H1 (cell line): ENCODE data around the gene CALHM2. TPM values are rescaled to one million over a fixed set of nuclear protein-coding genes. Genes with fewer than 3 reads are reported as not detected.

ENCODE experiments used
- CTCF ChIA-PET: fragments of 300-600 bp; sonication (Branson Sonifier 250); formaldehyde crosslinking; loops from one replicate; lab custom pipeline; 2021; ENCODE audit not compliant: partially characterized antibody; lab: Charles Lee
- POLR2A ChIA-PET: fragments of 300-600 bp; sonication (Branson Sonifier 250); formaldehyde crosslinking; loops from one replicate; lab custom pipeline; 2021; ENCODE audit warnings: inconsistent platforms; ENCODE audit not compliant: partially characterized antibody; lab: Charles Lee
- DNase-seq, 2 experiments: peaks; one replicate each; pipeline versions ENCODE4 v3.0.0 to v3.0.0-alpha.2; 2010 to 2022; ENCODE audit warnings: low spot score in 2 of 2, low read depth in 1 of 2, mixed read lengths in 1 of 2
- FAIRE-seq: peaks from 2 replicates; lab custom pipeline; 2011; peaks lifted over from hg19 to GRCh38; lab: Jason Lieb, UNC
- H2AFZ ChIP-seq: 2 replicates; pipeline ENCODE4 v1.8.1; 2012; ENCODE audit warnings: low read length, inconsistent platforms
- H2AK5ac ChIP-seq: 2 replicates; pipeline ENCODE4 v1.6.1; 2013; ENCODE audit warnings: low read depth, low read length
- H2BK120ac ChIP-seq: replicated peaks from 2 replicates; pipeline ENCODE3; 2013; ENCODE audit warnings: low read depth, low read length, inconsistent platforms
- H2BK12ac ChIP-seq: 2 replicates; pipeline ENCODE4 v1.6.1; 2013; ENCODE audit warnings: low read depth, low read length
- H2BK15ac ChIP-seq: 2 replicates; pipeline ENCODE4 v1.6.1; 2013; ENCODE audit warnings: low read length
- H2BK20ac ChIP-seq: 2 replicates; pipeline ENCODE4 v1.6.1; 2013; ENCODE audit warnings: low read length
- H2BK5ac ChIP-seq: 2 replicates; pipeline ENCODE4 v1.6.1; 2013; ENCODE audit warnings: low read depth, low read length
- H3K14ac ChIP-seq: 2 replicates; pipeline ENCODE4 v1.6.1; 2013; ENCODE audit warnings: inconsistent platforms; ENCODE audit not compliant: insufficient read length
- H3K18ac ChIP-seq: 2 replicates; pipeline ENCODE4 v1.6.1; 2013; ENCODE audit warnings: low read length; ENCODE audit errors: extremely low read depth
- H3K23ac ChIP-seq: 2 replicates; pipeline ENCODE4 v1.6.1; 2013; ENCODE audit warnings: inconsistent platforms; ENCODE audit not compliant: insufficient read length
- H3K23me2 ChIP-seq: 2 replicates; pipeline ENCODE4 v1.6.1; 2013; ENCODE audit warnings: low read depth, low read length
- H3K27ac ChIP-seq: 2 replicates; pipeline ENCODE4 v1.6.1; 2011; ENCODE audit warnings: low read depth, low read length, inconsistent platforms
- H3K27me3 ChIP-seq, 4 experiments: replicated peaks in 1 of 4; 1 replicate in 1 of 4; 2 replicates in 3 of 4; pipeline versions ENCODE4 v1.6.1 to v1.8.1; 2011 to 2013; ENCODE audit warnings: low read length in 3 of 4, mild to moderate bottlenecking in 3 of 4, inconsistent platforms in 2 of 4, mixed read lengths in 2 of 4, moderate library complexity in 1 of 4; ENCODE audit not compliant: control insufficient read depth in 3 of 4, insufficient read depth in 3 of 4; ENCODE audit errors: extremely low read depth in 1 of 4
- H3K36me3 ChIP-seq, 4 experiments: 2 replicates each; pipeline versions ENCODE4 v1.6.1 to v1.8.1; 2011 to 2013; ENCODE audit warnings: mild to moderate bottlenecking in 4 of 4, low read length in 3 of 4, moderate library complexity in 2 of 4, control low read depth in 1 of 4, inconsistent platforms in 1 of 4; ENCODE audit not compliant: insufficient read depth in 4 of 4, control insufficient read depth in 2 of 4
- H3K4ac ChIP-seq: replicated peaks from 2 replicates; pipeline ENCODE3; 2013; ENCODE audit warnings: low read length, low read depth, mixed read lengths, inconsistent platforms; ENCODE audit not compliant: insufficient read length
- H3K4me1 ChIP-seq, 4 experiments: replicated peaks in 1 of 4; 1 replicate in 1 of 4; 2 replicates in 3 of 4; pipeline versions ENCODE4 v1.6.1 to v1.8.1; 2011 to 2013; ENCODE audit warnings: low read length in 3 of 4, inconsistent platforms in 2 of 4, mixed read lengths in 1 of 4; ENCODE audit not compliant: insufficient read depth in 4 of 4, control insufficient read depth in 3 of 4
- H3K4me2 ChIP-seq, 2 experiments: 2 replicates each; pipeline versions ENCODE4 v1.6.1 to v1.8.1; 2011 to 2013; ENCODE audit warnings: low read depth in 2 of 2, low read length in 2 of 2, control low read depth in 1 of 2, inconsistent platforms in 1 of 2, mild to moderate bottlenecking in 1 of 2; ENCODE audit not compliant: insufficient read depth in 1 of 2
- H3K4me3 ChIP-seq, 4 experiments: fragments of 200-600, 300-600 bp in 1 of 4; sonication (generic), shearing (Covaris generic), sonication (Bioruptor Twin) in 1 of 4; 2 replicates each; pipeline versions ENCODE4 v1.5.1 to v1.8.1; 2011 to 2016; ENCODE audit warnings: low read length in 4 of 4, low read depth in 3 of 4, control low read depth in 2 of 4, inconsistent platforms in 2 of 4, mild to moderate bottlenecking in 2 of 4, mixed read lengths in 1 of 4, moderate library complexity in 1 of 4; ENCODE audit not compliant: insufficient read depth in 2 of 4; ENCODE audit errors: extremely low read depth in 1 of 4
- H3K56ac ChIP-seq: replicated peaks from 2 replicates; pipeline ENCODE3; 2013; ENCODE audit warnings: low read depth, mild to moderate bottlenecking, mixed read lengths, low read length, inconsistent platforms; ENCODE audit not compliant: insufficient read length
- H3K79me1 ChIP-seq: 2 replicates; pipeline ENCODE4 v1.6.1; 2013; ENCODE audit warnings: low read depth, low read length, control low read depth
- H3K79me2 ChIP-seq, 2 experiments: 2 replicates each; pipeline versions ENCODE4 v1.6.1 to v1.8.1; 2012 to 2013; ENCODE audit warnings: low read length in 2 of 2, mild to moderate bottlenecking in 2 of 2, inconsistent platforms in 1 of 2; ENCODE audit not compliant: insufficient read depth in 2 of 2, control insufficient read depth in 1 of 2
- H3K9ac ChIP-seq, 4 experiments: replicated peaks in 1 of 4; 1 replicate in 1 of 4; 2 replicates in 3 of 4; pipeline versions ENCODE4 v1.6.1 to v1.8.1; 2011 to 2013; ENCODE audit warnings: low read depth in 3 of 4, low read length in 3 of 4, control low read depth in 2 of 4, mild to moderate bottlenecking in 2 of 4, moderate library complexity in 2 of 4, inconsistent platforms in 1 of 4; ENCODE audit errors: extremely low read depth in 1 of 4
- H3K9me3 ChIP-seq, 2 experiments: 2 replicates each; pipeline versions ENCODE4 v1.6.1 to v1.8.1; 2012 to 2013; ENCODE audit warnings: mild to moderate bottlenecking in 2 of 2, moderate library complexity in 2 of 2, control low read depth in 1 of 2, inconsistent platforms in 1 of 2, low read depth in 1 of 2, low read length in 1 of 2, mixed read lengths in 1 of 2; ENCODE audit not compliant: insufficient read depth in 2 of 2
- H4K20me1 ChIP-seq, 2 experiments: replicated peaks in 1 of 2; 2 replicates each; pipeline versions ENCODE3 to v1.8.1; 2011 to 2013; ENCODE audit warnings: inconsistent platforms in 2 of 2, low read length in 2 of 2, mild to moderate bottlenecking in 1 of 2; ENCODE audit not compliant: insufficient read depth in 2 of 2, control insufficient read depth in 1 of 2
- H4K5ac ChIP-seq: 2 replicates; pipeline ENCODE4 v1.6.1; 2013; ENCODE audit warnings: low read length, low read depth, mixed read lengths, inconsistent platforms; ENCODE audit not compliant: insufficient read length
- H4K8ac ChIP-seq: 2 replicates; pipeline ENCODE4 v1.8.0; 2013; ENCODE audit warnings: mild to moderate bottlenecking, moderate library complexity, low read length, inconsistent platforms; ENCODE audit not compliant: insufficient read depth; ENCODE audit errors: extremely low read depth
- H4K91ac ChIP-seq: replicated peaks from 2 replicates; pipeline ENCODE3; 2013; ENCODE audit warnings: low read length, mixed read lengths, inconsistent platforms; ENCODE audit not compliant: insufficient read length
- ASH2L ChIP-seq: fragments of 200-600, 300-600 bp; sonication (generic); IDR thresholded peaks from one replicate; pipeline ENCODE4 v1.7.1; 2017; ENCODE audit warnings: low read length
- CREB1 ChIP-seq: IDR thresholded peaks from 2 replicates; pipeline ENCODE4 v1.6.1; 2012; ENCODE audit warnings: inconsistent platforms
- CTBP2 ChIP-seq: IDR thresholded peaks from 2 replicates; pipeline ENCODE4 v1.7.0; 2011; ENCODE audit warnings: borderline replicate concordance, mild to moderate bottlenecking, moderate library complexity, mixed read lengths, low read length; ENCODE audit not compliant: insufficient read depth, insufficient read length
- EGR1 ChIP-seq: IDR thresholded peaks from 2 replicates; pipeline ENCODE4 v1.6.1; 2011; ENCODE audit warnings: low read depth, low read length, borderline replicate concordance
- NANOG ChIP-seq: IDR thresholded peaks from 2 replicates; pipeline ENCODE4 v1.6.1; 2011; ENCODE audit warnings: low read length, low read depth, mild to moderate bottlenecking, inconsistent platforms; ENCODE audit not compliant: insufficient read depth, poor library complexity, severe bottlenecking
- NRF1 ChIP-seq: IDR thresholded peaks from 2 replicates; pipeline ENCODE4 v1.6.1; 2011; ENCODE audit warnings: mild to moderate bottlenecking, low read depth, low read length, improper control_type of control experiment
- POLR2AphosphoS5 ChIP-seq: IDR thresholded peaks from 2 replicates; pipeline ENCODE4 v1.6.1; 2011; ENCODE audit warnings: low read depth, low read length
- SIN3A ChIP-seq, 2 experiments: IDR thresholded peaks in 1 of 2; conservative IDR thresholded peaks in 1 of 2; 2 replicates each; pipeline ENCODE4 v1.6.1; 2011 to 2012; ENCODE audit warnings: low read length in 2 of 2, improper control_type of control experiment in 1 of 2, low read depth in 1 of 2, mild to moderate bottlenecking in 1 of 2
- SP1 ChIP-seq: IDR thresholded peaks from 2 replicates; pipeline ENCODE4 v1.6.1; 2011; ENCODE audit warnings: low read depth, low read length
- SP2 ChIP-seq: IDR thresholded peaks from 2 replicates; pipeline ENCODE4 v1.6.1; 2012; ENCODE audit warnings: mild to moderate bottlenecking, low read length, inconsistent platforms
- TBP ChIP-seq: IDR thresholded peaks from 2 replicates; pipeline ENCODE4 v1.6.1; 2011; ENCODE audit warnings: low read depth, low read length, improper control_type of control experiment
- TCF12 ChIP-seq: IDR thresholded peaks from 2 replicates; pipeline ENCODE4 v1.6.1; 2011; ENCODE audit warnings: low read depth, mild to moderate bottlenecking, low read length
- WGBS, 2 experiments: shearing (Covaris generic) in 1 of 2; methylation state at CpG; one replicate each; pipeline versions ENCODE4 v1.1.6 to v1.1.7; 2013 to 2015; ENCODE audit warnings: low lambda C conversion rate in 2 of 2, mixed read lengths in 2 of 2, inconsistent platforms in 1 of 2, low coverage in 1 of 2, missing lambda C conversion rate in 1 of 2; ENCODE audit not compliant: insufficient replicate concordance in 2 of 2, insufficient coverage in 1 of 2, insufficient read length in 1 of 2; ENCODE audit errors: extremely low coverage in 1 of 2, missing lambda C conversion rate in 1 of 2; 5-methylcytosine and 5-hydroxymethylcytosine counted together
- polyA plus RNA-seq, 7 experiments: library from polyadenylated mRNA; depleted of rRNA in 3 of 7; stranded (reverse) in 5 of 7; unstranded in 2 of 7; fragments of >200 nt in 5 of 7; fragments of 200-250 nt in 2 of 7; gene quantifications; 1 replicate in 5 of 7; 2 replicates in 1 of 7; 4 replicates in 1 of 7; pipeline versions ENCODE4 v1.2.1 to v1.2.3, GENCODE V29; 2011 to 2013; ENCODE audit warnings: missing spikeins in 2 of 7, mixed read lengths in 2 of 7
- total RNA-seq: library from RNA; stranded (reverse); fragmentation: NEBNext Ultra II Directional; extraction: Animal tissue kit (Norgen Biotek cat#: 25700); gene quantifications from 2 replicates; pipeline ENCODE4 v1.2.1, GENCODE V29; 2021

Gene CALHM2
- total and polyA plus RNA-seq, 2 of the 8 experiments (the other 6 are each of a cell fraction or from before 2014, with no cell fraction given), result 1.2 to 2.4 TPM

GRCh38 chr10:103493362-103493915, 41.3 kb upstream of the CALHM2 start, which contains the start of gene NEURL1:
Gene NEURL1, plus strand, starts transcription at chr10:103493705. Its CDS starts 683 bp downstream, at chr10:103494388.
- peak in 1 of 2 experiments; percentile 73 for DNase-seq
- Histone ChIP-seq H3K9ac (peak within 1 kb of the TSS in 1 of 4 experiments; percentile 9; a peak in 1 of 7 replicates), H2AFZ (no peak within 1 kb of the TSS)

More at GRCh38 chr10:103493362-103493915, 41.3 kb upstream of the CALHM2 start, which contains the start of gene NEURL1:
- Histone ChIP-seq H3K36me3 (no peaks in the 10 kb centered on the region), H3K4me1 (peaks cover 0 to 4% (median 3%) of the 10 kb centered on the region in 4 experiments; a peak in 5 of 7 replicates), H4K5ac (no peak within 1 kb of the TSS), H2BK20ac (no peak within 1 kb of the TSS), H3K23ac (no peak within 1 kb of the TSS), H4K20me1 (no peaks in the 10 kb centered on the region), H3K79me2 (no peaks in the 10 kb centered on the region), H2BK5ac (no peak within 1 kb of the TSS), H3K56ac (no peak within 1 kb of the TSS), H4K8ac (no peak within 1 kb of the TSS), H3K4me3 (peak within 1 kb of the TSS; percentile 25 to 71 (median 45)), H3K14ac (no peak within 1 kb of the TSS), H2BK15ac (no peak within 1 kb of the TSS), H2BK120ac (no peak within 1 kb of the TSS), H3K27ac (no peak within 1 kb of the TSS), H3K27me3 (peaks cover 8 to 36% (median 28%) of the 10 kb centered on the region in 4 experiments), H3K4ac (no peak within 1 kb of the TSS), H3K79me1 (no peaks in the 10 kb centered on the region), H3K23me2 (peaks cover 11% of the 10 kb centered on the region), H3K4me2 (peak within 1 kb of the TSS; percentile 60 to 99), H2AK5ac (no peak within 1 kb of the TSS), H4K91ac (no peak within 1 kb of the TSS), H3K9me3 (no peaks in the 10 kb centered on the region), H2BK12ac (no peak within 1 kb of the TSS), H3K18ac (no peak within 1 kb of the TSS; the same call in 1 of the 2 replicates)
- POLR2A ChIA-PET, result interaction anchor here (1.0 to 1.5 kb wide), 2 partner anchors 17 to 98 kb away, joined by 3 to 5 read pairs; partner anchors contain the start of genes ATP5MK and PDCD11
- no peak for TF ChIP-seq TCF12
- no peak for TF ChIP-seq ASH2L
- no peak for TF ChIP-seq POLR2AphosphoS5
- TF ChIP-seq NANOG, result no peak
- peak; percentile 24; the same call in 1 of the 2 replicates for TF ChIP-seq TBP
- peak; percentile 7 for TF ChIP-seq CTBP2
- TF ChIP-seq NRF1, result 0 out of 2 replicates have a peak, but pooled peaks have one; percentile 10
- TF ChIP-seq SIN3A (conservative IDR thresholded peaks at IDR 0.05 in 1 of 2, IDR thresholded peaks at IDR 0.05 in 1 of 2; ENCODE audit: low read depth in 1 of 2, low read length in 2 of 2), result peak; percentile 57 to 76; a peak in 1 of 4 replicates
- TF ChIP-seq CREB1, result 0 out of 2 replicates have a peak, but pooled peaks have one; percentile 19
- no peak for TF ChIP-seq SP2
- TF ChIP-seq EGR1, result peak; percentile 93
- no peak for TF ChIP-seq SP1
- CTCF ChIA-PET, result interaction anchor here (0.7 to 4.6 kb wide), 15 partner anchors 8 to 109 kb away, joined by 3 to 24 read pairs (median 4); no protein-coding TSS in a partner anchor
- WGBS, 2 experiments, result 2% methylated on average over 36 of the region's 65 CpGs; no CpG with 5 or more reads in 1 of the 2 experiments
- FAIRE-seq, result no peak
